GM12878 (cell line): ENCODE measurements around the gene TAOK2. TPM values are rescaled to one million over a fixed set of nuclear protein-coding genes. Genes with fewer than 3 reads are reported as not detected.
A peak's percentile ranks its signal among the peaks of the same experiment; 100 is the strongest.

Source experiments
- BRCA1 ChIP-seq: IDR thresholded peaks from 2 replicates; pipeline ENCODE4 v1.6.1; 2011; ENCODE audit warnings: low read depth, low read length, improper control_type of control experiment
- CBX3 ChIP-seq: fragments of 200-600 bp; sonication (generic); IDR thresholded peaks from 2 replicates; pipeline ENCODE4 v1.6.1; 2016; ENCODE audit warnings: low read depth, borderline replicate concordance
- CREM ChIP-seq: IDR thresholded peaks from 2 replicates; pipeline ENCODE4 v1.6.1; 2014; ENCODE audit warnings: antibody characterized with exemption, low read depth
- EP300 ChIP-seq, 2 experiments: fragments of 150-350 bp in 1 of 2; IDR thresholded peaks; 2 replicates each; pipeline ENCODE4 v1.6.1; 2011 to 2012; ENCODE audit warnings: low read depth in 2 of 2, low read length in 2 of 2, borderline replicate concordance in 1 of 2, improper control_type of control experiment in 1 of 2, inconsistent platforms in 1 of 2; ENCODE audit not compliant: control insufficient read depth in 1 of 2
- HCFC1 ChIP-seq: fragments of 150-350 bp; IDR thresholded peaks from 2 replicates; pipeline ENCODE4 v1.6.1; 2014; ENCODE audit warnings: low read length
- HDGF ChIP-seq: fragments of 450-650 bp; IDR thresholded peaks from 2 replicates; pipeline ENCODE4 v1.6.1; 2016; ENCODE audit warnings: antibody characterized with exemption
- IKZF1 ChIP-seq: fragments of 450-650 bp; conservative IDR thresholded peaks from 2 replicates; pipeline ENCODE4 v1.6.1; 2017; ENCODE audit warnings: antibody characterized with exemption, mild to moderate bottlenecking
- KDM1A ChIP-seq: fragments of 200-600 bp; sonication (generic); IDR thresholded peaks from 2 replicates; pipeline ENCODE4 v1.6.1; 2016; ENCODE audit warnings: borderline replicate concordance
- KLF5 ChIP-seq: fragments of 450-650 bp; IDR thresholded peaks from 2 replicates; pipeline ENCODE4 v1.6.1; 2014; ENCODE audit warnings: mild to moderate bottlenecking; ENCODE audit not compliant: partially characterized antibody
- NBN ChIP-seq: fragments of 450-650 bp; IDR thresholded peaks from 2 replicates; pipeline ENCODE4 v1.6.1; 2016
- NFYA ChIP-seq: IDR thresholded peaks from 2 replicates; pipeline ENCODE4 v1.6.1; 2011; ENCODE audit warnings: low read depth, mild to moderate bottlenecking, low read length, improper control_type of control experiment, borderline replicate concordance
- NFYB ChIP-seq: IDR thresholded peaks from 2 replicates; pipeline ENCODE4 v1.6.1; 2011; ENCODE audit warnings: low read depth, mild to moderate bottlenecking, low read length, improper control_type of control experiment, moderate library complexity; ENCODE audit not compliant: insufficient read depth
- RBBP5 ChIP-seq: fragments of 200-600 bp; sonication (generic); conservative IDR thresholded peaks from 2 replicates; pipeline ENCODE4 v1.6.1; 2016
- SMC3 ChIP-seq: IDR thresholded peaks from 2 replicates; pipeline ENCODE4 v1.6.1; 2011; ENCODE audit warnings: low read length, improper control_type of control experiment, borderline replicate concordance
- SRF ChIP-seq, 2 experiments: IDR thresholded peaks; 2 replicates each; pipeline ENCODE4 v1.6.1; 2011; ENCODE audit warnings: low read depth in 2 of 2, low read length in 2 of 2, mild to moderate bottlenecking in 1 of 2, moderate library complexity in 1 of 2
- STAT1 ChIP-seq: fragments of 450-650 bp; conservative IDR thresholded peaks from 2 replicates; pipeline ENCODE4 v1.6.1; 2014; ENCODE audit warnings: antibody characterized with exemption, mild to moderate bottlenecking
- TAF1 ChIP-seq: IDR thresholded peaks from 2 replicates; pipeline ENCODE4 v1.6.1; 2011; ENCODE audit warnings: mild to moderate bottlenecking, low read depth, low read length, borderline replicate concordance
- WRNIP1 ChIP-seq: IDR thresholded peaks from 2 replicates; pipeline ENCODE4 v1.6.1; 2011; ENCODE audit warnings: low read depth, low read length, improper control_type of control experiment, borderline replicate concordance
- ZBED1 ChIP-seq: IDR thresholded peaks from 2 replicates; pipeline ENCODE4 v1.6.1; 2016; ENCODE audit warnings: borderline replicate concordance
- ZNF217 ChIP-seq: fragments of 450-650 bp; IDR thresholded peaks from 2 replicates; pipeline ENCODE4 v1.6.1; 2017; ENCODE audit warnings: antibody characterized with exemption, mild to moderate bottlenecking
- polyA plus RNA-seq, 11 experiments: library from polyadenylated mRNA; depleted of rRNA in 4 of 11; unstranded in 6 of 11; stranded (reverse) in 5 of 11; fragments of >200 nt; fragmentation: Nextera tagmentation in 4 of 11; fragmentation: Illumina TruSeq in 1 of 11; extraction: Ambion mirVana in 4 of 11; extraction: Trizol in 1 of 11; gene quantifications; 1 replicate in 1 of 11; 2 replicates in 10 of 11; pipeline versions ENCODE4 v1.2.1 to v1.2.3, GENCODE V29; 2011 to 2016; ENCODE audit warnings: inconsistent platforms in 2 of 11, missing spikeins in 2 of 11, low read depth in 1 of 11
- total RNA-seq, 4 experiments: library from RNA; depleted of rRNA in 3 of 4; stranded (reverse); fragments of >200 nt in 3 of 4; fragmentation: Illumina TruSeq in 1 of 4; extraction: Trizol in 1 of 4; gene quantifications; 2 replicates each; pipeline versions ENCODE4 v1.2.1 to v1.2.3, GENCODE V29; 2013 to 2021
- TF ChIP-seq, protein P1 (sequence below): IDR thresholded peaks from 2 replicates; pipeline ENCODE4 v1.6.1; 2012; ENCODE audit warnings: mild to moderate bottlenecking, low read depth, low read length
- TF ChIP-seq, protein P2 (sequence below): fragments of 450-650 bp; IDR thresholded peaks from 2 replicates; pipeline ENCODE4 v1.6.1; 2017; ENCODE audit warnings: antibody characterized with exemption, mild to moderate bottlenecking, moderate library complexity
- TF ChIP-seq, protein P3 (sequence below): fragments of 450-650 bp; IDR thresholded peaks from 2 replicates; pipeline ENCODE4 v1.6.1; 2017; ENCODE audit warnings: mild to moderate bottlenecking, low read depth, inconsistent platforms; ENCODE audit not compliant: poor library complexity, severe bottlenecking

TAOK2 gene
- total and polyA plus RNA-seq, 10 of the 15 experiments (the other 5 are each of a cell fraction or from before 2014, with no cell fraction given), result 0.14 to 40.2 (median 11.6) TPM

DNA sequence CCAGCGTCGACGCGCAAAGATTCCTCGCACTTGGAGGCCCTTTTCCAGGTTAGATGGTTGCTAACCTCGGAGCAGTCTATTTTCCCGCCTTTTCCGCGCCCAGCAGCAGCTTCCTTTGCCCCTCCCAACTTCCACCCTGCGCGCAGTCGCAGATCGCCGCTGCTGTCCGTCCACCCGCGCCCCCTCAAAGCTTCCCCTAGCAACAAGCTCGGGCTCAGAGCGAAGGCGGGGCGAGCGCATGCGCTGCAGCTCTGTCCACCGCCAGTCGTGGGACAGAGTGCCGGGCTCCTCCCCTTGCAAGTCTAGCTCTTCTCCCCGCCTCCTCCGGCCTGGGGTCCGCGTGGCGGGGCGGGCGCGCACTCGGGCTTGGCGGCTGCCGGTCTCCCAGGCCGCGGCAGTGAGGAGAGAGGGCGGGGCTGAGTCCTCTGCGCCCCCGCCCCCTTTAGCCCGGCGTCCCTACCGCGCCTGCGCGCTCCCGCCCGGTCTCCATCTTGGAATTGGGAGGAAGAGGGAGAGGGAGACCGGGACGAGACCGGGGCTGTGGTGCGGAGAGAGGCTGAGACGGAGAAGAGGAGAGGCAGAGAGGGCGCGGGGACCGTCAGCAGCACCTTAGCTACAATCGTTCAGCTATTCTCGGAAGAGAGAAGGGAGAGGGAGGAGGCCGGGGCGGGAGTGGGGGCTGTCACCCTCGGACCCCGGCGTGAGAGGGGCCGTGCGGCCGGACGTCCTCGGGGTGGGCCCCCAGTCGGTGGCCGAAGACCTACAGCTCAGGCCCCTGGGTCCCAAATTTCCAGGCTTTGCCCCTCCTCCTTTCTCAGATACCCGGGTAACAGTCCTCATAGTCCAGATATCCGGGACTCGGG, at the start of gene TAOK2 (continued):
- TF ChIP-seq, protein P1, sequence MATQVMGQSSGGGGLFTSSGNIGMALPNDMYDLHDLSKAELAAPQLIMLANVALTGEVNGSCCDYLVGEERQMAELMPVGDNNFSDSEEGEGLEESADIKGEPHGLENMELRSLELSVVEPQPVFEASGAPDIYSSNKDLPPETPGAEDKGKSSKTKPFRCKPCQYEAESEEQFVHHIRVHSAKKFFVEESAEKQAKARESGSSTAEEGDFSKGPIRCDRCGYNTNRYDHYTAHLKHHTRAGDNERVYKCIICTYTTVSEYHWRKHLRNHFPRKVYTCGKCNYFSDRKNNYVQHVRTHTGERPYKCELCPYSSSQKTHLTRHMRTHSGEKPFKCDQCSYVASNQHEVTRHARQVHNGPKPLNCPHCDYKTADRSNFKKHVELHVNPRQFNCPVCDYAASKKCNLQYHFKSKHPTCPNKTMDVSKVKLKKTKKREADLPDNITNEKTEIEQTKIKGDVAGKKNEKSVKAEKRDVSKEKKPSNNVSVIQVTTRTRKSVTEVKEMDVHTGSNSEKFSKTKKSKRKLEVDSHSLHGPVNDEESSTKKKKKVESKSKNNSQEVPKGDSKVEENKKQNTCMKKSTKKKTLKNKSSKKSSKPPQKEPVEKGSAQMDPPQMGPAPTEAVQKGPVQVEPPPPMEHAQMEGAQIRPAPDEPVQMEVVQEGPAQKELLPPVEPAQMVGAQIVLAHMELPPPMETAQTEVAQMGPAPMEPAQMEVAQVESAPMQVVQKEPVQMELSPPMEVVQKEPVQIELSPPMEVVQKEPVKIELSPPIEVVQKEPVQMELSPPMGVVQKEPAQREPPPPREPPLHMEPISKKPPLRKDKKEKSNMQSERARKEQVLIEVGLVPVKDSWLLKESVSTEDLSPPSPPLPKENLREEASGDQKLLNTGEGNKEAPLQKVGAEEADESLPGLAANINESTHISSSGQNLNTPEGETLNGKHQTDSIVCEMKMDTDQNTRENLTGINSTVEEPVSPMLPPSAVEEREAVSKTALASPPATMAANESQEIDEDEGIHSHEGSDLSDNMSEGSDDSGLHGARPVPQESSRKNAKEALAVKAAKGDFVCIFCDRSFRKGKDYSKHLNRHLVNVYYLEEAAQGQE, result no peak
- TF ChIP-seq TAF1 (0 out of 2 replicates have a peak, but pooled peaks have one; percentile 24), NFYA (no peak), SMC3 (no peak), RBBP5 (no peak), CREM (peak; percentile 38; the same call in 1 of the 2 replicates), IKZF1 (peak; percentile 98), BRCA1 (no peak), STAT1 (no peak), NFYB (no peak), NBN (no peak), CBX3 (no peak), ZNF217 (no peak), KLF5 (no peak), WRNIP1 (no peak), SRF (IDR thresholded peaks at IDR 0.05; ENCODE audit: low read depth in 2 of 2, low read length in 2 of 2) (no peak), HDGF (peak; percentile 88), EP300 (IDR thresholded peaks at IDR 0.05; ENCODE audit: borderline replicate concordance in 1 of 2, control insufficient read depth in 1 of 2, low read depth in 2 of 2, low read length in 2 of 2) (no peak), HCFC1 (0 out of 2 replicates have a peak, but pooled peaks have one; percentile 8), KDM1A (no peak), ZBED1 (peak; percentile 44; the same call in 1 of the 2 replicates)
- TF ChIP-seq, protein P2, sequence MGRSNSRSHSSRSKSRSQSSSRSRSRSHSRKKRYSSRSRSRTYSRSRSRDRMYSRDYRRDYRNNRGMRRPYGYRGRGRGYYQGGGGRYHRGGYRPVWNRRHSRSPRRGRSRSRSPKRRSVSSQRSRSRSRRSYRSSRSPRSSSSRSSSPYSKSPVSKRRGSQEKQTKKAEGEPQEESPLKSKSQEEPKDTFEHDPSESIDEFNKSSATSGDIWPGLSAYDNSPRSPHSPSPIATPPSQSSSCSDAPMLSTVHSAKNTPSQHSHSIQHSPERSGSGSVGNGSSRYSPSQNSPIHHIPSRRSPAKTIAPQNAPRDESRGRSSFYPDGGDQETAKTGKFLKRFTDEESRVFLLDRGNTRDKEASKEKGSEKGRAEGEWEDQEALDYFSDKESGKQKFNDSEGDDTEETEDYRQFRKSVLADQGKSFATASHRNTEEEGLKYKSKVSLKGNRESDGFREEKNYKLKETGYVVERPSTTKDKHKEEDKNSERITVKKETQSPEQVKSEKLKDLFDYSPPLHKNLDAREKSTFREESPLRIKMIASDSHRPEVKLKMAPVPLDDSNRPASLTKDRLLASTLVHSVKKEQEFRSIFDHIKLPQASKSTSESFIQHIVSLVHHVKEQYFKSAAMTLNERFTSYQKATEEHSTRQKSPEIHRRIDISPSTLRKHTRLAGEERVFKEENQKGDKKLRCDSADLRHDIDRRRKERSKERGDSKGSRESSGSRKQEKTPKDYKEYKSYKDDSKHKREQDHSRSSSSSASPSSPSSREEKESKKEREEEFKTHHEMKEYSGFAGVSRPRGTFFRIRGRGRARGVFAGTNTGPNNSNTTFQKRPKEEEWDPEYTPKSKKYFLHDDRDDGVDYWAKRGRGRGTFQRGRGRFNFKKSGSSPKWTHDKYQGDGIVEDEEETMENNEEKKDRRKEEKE, result no peak
- TF ChIP-seq, protein P3, sequence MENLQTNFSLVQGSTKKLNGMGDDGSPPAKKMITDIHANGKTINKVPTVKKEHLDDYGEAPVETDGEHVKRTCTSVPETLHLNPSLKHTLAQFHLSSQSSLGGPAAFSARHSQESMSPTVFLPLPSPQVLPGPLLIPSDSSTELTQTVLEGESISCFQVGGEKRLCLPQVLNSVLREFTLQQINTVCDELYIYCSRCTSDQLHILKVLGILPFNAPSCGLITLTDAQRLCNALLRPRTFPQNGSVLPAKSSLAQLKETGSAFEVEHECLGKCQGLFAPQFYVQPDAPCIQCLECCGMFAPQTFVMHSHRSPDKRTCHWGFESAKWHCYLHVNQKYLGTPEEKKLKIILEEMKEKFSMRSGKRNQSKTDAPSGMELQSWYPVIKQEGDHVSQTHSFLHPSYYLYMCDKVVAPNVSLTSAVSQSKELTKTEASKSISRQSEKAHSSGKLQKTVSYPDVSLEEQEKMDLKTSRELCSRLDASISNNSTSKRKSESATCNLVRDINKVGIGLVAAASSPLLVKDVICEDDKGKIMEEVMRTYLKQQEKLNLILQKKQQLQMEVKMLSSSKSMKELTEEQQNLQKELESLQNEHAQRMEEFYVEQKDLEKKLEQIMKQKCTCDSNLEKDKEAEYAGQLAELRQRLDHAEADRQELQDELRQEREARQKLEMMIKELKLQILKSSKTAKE, result no peak
